HG03442 (cell line): Measurements from ENCODE around the gene DFFB.
A peak's percentile ranks its signal among the peaks of the same experiment; 100 is the strongest.

Experiments used
- ATAC-seq: cut with Tn5 transposase; IDR thresholded peaks from one replicate; pipeline ENCODE4 v1.9.1; 2021; ENCODE audit warnings: mild to moderate bottlenecking, moderate library complexity; ENCODE audit not compliant: unreplicated experiment

The DFFB gene

GRCh38 chr1:3894626-3895278 lies 37.5 kb downstream of the DFFB start:
- ATAC-seq: no peak

GRCh38 chr1:3895279-3895950 lies 38.1 kb downstream of the DFFB start:
- ATAC-seq: no peak

GRCh38 chr1:3895951-3896325 lies 38.7 kb downstream of the DFFB start:
- no peak for ATAC-seq

- ATAC-seq: no peak
These were observed 39.2 kb downstream of the DFFB start for GRCh38 chr1:3896396-3897000.

GRCh38 chr1:3898475-3898735 lies 41.1 kb downstream of the DFFB start:
- ATAC-seq: no peak

GRCh38 chr1:3898994-3899753 lies 41.9 kb downstream of the DFFB start:
- ATAC-seq: no peak

GRCh38 chr1:3899754-3900149 lies 42.5 kb downstream of the DFFB start:
- ATAC-seq: peak; percentile 2

- peak; percentile 63 for ATAC-seq
These were observed 43.1 kb downstream of the DFFB start, which contains the start of gene C1orf174 for GRCh38 chr1:3900150-3900968. TSS of gene C1orf174 (minus strand) at chr1:3900272. CDS start at chr1:3900186, 86 bp downstream.

- ATAC-seq: peak; percentile 51
These were observed 43.8 kb downstream of the DFFB start for GRCh38 chr1:3900969-3901529.

GRCh38 chr1:3902111-3902511 lies 44.8 kb downstream of the DFFB start:
- no peak for ATAC-seq

- no peak for ATAC-seq
These were observed 45.4 kb downstream of the DFFB start for GRCh38 chr1:3902571-3903091.

- ATAC-seq: no peak
These were observed 46.1 kb downstream of the DFFB start for GRCh38 chr1:3903141-3904005.

GRCh38 chr1:3904006-3904842 lies 46.9 kb downstream of the DFFB start:
- ATAC-seq: no peak

- no peak for ATAC-seq
These were observed 47.5 kb downstream of the DFFB start for GRCh38 chr1:3904843-3905185.

GRCh38 chr1:3905266-3905952 lies 48.1 kb downstream of the DFFB start:
- ATAC-seq: no peak

GRCh38 chr1:3905953-3906671 lies 48.8 kb downstream of the DFFB start:
- no peak for ATAC-seq

GRCh38 chr1:3906672-3907020 lies 49.4 kb downstream of the DFFB start:
- no peak for ATAC-seq
